ENCODE measurements around the gene CFB.

The CFB gene

DNA sequence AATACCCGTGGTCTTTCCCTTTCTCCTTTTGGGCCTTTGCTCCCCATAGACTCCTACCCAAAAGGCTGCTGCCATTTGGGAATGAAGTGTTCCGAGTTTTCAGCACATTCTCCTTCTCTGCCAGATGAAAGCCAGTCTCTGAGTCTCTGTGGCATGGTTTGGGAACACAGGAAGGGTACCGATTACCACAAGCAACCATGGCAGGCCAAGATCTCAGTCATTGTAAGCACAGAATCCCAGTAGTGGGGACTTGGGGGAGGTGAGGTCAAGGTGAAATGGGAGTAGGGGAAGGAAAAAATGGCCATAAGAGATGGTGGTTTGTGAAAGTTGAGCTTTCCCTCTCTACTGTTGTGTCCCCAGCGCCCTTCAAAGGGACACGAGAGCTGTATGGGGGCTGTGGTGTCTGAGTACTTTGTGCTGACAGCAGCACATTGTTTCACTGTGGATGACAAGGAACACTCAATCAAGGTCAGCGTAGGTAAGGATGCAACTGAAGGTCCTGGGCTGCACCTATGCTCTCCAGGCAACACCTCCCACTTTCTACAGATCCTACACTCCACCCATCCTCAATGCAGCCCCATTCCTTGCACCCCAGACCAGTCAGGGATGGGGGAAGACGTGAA lies 4.1 kb downstream of the CFB start:
- no peak for DNase-seq

DNA sequence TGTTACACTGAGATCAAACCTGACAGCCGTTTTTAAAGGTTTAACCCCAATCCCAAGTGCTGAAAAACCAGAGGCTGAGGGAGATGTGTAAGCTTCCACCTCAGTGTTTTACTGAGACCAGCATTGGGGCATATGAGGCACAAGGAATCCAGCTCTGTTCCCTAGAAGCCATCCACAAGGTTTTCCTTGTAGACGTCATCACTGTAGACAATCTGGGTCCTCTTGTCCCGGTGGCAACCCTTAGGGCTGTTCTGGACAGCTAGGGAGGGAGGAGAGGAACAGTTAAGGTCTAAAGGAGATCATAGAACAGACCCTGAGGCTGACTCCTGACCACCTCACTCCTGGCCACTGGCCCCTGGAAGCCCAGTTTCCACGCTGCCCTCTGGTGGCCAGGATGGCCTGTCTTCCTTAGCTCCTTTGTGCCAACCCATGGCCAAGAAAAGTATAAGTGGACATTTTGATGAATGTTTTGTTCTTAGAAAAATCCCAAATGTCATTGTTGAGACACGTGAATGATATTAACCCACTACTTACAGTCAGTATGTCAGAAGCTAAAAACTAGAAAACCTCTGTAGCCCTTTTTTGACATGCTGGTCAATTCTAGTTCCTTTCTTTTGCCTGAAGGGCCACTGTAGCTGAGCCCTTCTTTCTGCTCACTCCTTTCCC lies 6.4 kb downstream of the CFB start:
- DNase-seq, result peak; percentile 53

DNA sequence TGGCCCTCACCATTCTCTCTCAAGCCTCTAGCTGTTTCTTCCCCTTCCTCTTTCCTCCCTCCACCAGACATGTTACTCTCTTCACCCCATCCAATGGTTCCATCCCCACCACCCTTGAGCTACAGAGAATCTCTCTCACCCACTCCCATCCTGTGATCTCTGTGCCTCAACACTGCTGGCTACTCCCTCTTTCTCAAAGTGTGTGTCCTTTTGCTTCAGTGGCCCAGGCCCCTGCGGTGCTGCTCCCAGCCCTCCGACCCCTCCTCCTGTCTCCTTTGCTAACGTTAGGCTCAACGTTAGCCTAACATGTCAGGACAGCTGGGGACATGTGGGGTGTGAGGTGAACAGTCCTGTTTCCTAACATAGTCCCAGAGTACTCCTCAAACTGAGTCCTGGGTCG lies 7.0 kb downstream of the CFB start:
- DNase-seq, result no peak

DNA sequence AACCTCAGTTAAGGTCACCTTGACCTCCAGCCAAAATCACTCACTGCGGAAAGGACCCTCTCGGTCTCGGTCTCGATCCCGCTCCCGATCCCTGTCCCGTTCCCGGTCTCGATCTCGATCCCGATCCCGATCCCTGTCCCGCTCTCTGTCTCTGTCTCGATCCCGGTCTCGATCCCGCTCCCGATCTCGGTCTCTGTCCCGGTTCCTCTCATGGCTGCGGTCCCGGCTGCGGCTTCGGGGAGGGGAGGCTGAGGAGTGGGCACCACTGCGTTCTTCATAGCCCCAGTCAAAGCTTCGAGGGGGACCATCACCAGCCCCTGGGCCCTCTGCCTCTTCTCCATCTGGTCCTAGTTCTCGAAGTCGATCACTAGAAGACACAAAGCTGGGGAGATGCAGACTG lies 8.6 kb downstream of the CFB start:
- no peak for DNase-seq

DNA sequence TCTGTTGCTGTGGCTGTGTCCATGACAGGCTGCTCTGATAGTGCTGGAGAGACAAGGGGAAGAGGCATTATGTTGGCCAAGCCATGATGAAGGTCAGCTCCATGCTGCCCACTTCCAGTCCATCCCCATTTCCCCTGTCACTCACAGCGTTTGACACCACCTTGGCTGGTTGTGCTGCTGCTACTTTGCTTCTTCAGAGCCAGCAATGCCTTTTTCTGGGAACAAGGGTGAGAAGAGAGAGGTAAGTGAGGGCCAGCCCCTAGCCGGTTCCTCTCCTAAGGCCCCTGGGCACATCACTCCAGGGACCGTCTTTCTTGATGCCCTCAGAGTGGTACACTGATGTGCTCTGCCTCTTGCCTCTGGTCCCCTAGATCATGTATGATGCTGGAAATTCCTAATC lies 10.9 kb downstream of the CFB start:
- DNase-seq, result no peak

DNA sequence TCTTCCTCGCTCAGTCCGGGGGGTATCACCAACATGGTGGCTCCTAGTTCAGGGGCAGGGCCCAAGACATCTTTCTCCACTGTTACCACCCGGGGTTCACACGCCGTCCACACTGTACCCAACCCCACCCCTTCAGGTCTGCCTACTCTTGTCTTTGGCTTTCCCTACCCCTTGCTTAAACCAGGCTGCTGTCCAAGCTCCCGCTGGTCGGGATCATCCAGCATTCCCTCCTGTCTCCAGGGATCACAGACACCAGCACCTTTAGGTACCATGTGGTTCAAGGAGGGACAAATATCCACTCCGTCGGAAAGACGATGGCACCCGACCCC lies 12.5 kb downstream of the CFB start:
- no peak for DNase-seq

DNA sequence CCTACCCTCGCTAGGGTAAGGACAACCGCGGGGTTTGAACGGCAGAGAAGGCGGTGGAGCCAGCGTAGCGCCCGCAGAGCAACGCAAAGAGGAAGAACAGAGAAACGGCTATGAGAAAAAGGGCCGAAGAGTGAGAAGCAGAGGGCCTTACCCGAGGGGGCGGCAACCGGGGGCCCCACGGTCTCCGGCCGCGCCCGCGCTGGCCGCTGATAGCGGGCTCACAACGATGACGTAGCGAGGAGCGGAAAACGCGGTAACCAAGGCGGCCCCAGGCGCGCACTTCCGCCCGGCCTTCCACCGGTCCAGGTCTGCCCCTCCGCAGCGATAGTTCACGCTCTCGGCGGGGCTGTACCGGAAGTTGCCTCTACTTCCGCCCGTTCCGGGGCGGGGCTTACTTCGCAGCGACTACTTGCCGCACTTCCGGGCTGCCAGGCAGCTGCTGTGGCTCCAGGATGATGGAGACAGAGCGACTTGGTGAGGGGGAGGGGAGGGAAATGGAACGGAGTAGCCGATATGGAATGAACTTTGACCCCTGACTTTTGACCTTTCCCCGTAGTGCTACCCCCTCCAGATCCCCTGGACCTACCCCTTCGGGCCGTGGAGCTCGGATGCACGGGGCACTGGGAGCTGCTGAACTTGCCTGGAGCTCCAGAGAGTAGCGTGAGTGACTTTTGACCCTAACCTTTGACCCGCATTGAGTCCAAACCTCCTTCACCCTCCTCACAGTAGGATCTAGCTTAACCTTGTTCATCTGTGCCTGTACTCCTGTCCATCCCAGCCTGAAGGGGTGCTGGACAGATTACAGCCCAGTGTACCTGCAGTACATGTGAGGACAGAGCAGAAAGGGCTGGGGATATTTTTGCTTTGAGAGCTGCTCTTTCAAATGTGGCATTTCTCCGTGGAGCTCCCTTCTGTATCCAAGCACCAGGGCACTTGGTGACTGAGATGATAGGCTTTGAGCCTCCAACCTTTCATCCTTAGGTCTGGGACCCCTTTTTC lies 13.1 kb downstream of the CFB start, which contains the start of the genes NELFE and SKIC2:
TSS of gene NELFE (minus strand) at position 231 of the 999 bp plus-strand sequence. CDS start 525 bp downstream, outside the sequence.
TSS of gene SKIC2 (plus strand) at position 435 of the 999 bp plus-strand sequence. CDS start at position 453, 18 bp downstream.
- peak; percentile 99 for DNase-seq

DNA sequence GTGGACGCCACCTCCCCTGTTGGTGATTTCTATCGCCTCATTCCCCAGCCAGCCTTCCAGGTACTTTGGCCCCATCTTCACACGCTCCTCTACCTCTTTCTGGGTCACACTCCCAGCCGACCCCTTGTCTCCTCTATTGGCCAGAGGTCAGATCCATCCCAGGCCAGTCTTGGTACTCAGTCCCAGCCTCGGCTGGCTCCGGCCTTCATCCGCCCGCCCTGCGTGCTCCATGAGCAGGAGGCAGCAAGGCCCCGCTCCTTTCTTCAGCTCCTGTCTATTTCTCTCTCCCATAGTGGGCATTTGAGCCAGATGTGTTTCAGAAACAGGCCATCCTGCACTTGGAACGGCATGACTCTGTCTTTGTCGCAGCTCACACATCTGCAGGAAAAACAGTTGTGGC lies 15.7 kb downstream of the CFB start:
- DNase-seq, result no peak

DNA sequence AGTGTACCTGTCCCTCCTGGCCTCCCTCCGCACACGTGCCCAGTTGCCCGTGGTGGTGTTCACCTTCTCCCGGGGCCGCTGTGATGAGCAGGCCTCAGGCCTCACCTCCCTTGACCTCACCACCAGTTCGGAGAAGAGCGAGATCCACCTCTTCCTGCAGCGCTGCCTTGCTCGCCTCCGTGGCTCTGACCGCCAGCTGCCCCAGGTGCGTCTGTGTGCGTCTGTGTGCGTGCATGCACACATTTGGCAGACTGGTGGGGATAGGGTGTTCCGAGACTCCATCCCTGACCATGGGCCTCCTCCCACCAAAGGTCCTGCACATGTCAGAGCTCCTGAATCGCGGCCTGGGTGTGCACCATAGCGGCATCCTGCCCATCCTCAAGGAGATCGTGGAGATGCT lies 18.0 kb downstream of the CFB start:
- no peak for DNase-seq

DNA sequence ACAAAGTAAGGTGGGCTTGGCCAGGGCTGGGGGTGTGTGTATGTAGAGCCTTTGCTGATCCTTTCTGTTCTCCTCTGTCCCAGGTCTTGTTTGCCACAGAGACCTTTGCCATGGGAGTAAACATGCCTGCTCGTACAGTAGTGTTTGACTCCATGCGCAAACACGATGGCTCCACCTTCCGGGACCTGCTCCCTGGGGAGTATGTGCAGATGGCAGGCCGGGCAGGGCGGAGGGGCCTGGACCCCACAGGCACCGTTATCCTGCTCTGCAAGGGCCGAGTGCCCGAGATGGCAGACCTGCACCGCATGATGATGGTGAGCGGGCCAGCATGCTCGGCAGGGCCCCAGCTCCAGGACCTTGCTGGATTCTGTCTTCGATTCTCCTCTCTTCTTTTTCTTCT lies 19.8 kb downstream of the CFB start:
- no peak for DNase-seq

DNA sequence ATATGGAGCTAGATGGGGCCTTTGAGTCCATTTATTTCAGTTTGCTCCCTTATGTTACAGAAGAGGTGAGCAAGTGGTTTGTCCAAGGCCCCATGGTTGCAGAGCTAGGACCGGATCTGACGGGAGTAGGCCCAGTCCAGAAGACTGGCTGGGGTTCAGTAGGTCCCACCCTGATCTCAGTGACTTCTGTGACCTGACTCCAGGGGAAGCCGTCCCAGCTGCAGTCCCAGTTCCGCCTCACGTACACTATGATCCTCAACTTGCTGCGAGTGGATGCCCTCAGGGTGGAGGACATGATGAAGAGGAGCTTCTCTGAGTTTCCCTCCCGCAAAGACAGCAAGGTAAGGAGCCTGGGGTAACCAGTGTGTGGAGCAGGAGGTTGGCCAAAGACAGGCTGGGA lies 20.6 kb downstream of the CFB start:
- no peak for DNase-seq

DNA sequence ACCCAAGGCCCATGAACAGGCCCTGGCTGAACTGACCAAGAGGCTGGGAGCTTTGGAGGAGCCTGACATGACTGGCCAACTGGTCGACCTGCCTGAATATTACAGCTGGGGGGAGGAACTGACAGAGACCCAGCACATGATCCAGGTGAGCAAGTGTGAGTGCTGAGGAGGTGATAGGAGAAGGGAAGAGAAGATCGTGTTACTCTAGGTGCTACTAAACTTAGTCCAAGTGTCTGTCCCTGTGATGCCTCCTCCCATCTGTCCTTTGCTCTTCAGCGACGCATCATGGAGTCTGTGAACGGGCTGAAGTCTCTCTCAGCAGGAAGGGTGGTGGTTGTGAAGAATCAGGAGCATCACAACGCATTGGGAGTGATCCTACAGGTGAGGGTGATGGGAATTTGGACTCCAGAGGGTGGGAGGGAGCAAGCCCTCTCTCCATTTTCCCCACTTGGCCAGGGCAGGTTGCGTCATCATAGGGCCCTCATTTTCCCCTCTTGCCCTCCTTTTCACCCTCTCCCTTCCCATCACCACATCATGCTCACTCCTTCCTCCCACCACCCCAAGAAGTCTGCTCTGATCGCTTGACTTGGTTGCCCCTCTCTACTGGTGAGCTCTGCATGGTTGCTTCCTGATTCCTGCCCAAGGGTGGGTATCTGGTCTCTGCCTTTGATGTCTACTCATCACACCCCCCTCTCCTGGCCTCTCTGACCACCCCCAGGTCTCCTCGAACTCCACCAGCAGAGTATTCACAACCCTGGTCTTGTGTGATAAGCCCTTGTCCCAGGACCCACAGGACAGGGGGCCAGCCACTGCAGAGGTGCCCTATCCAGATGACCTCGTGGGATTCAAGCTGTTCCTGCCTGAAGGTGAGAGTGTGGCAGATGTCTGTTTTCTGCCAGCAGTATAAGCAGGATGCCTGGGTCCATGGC lies 21.4 kb downstream of the CFB start:
- DNase-seq, result no peak

DNA sequence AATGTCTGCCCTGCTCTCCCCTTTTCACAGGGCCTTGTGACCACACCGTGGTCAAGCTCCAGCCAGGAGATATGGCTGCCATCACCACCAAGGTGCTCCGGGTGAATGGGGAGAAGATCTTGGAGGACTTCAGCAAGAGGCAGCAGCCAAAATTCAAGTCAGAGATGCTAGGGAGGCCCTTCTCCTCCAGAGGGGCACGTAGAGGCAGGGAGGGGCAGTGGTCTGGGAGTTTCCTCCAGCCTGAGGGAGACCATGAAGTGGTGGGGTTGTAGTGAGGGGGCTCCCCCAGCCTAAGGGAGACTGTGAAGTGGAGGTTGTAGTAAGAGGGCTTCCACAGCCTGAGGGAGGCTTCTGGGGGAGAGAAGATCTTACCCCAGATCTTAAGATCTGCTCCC lies 22.0 kb downstream of the CFB start:
- DNase-seq, result no peak

DNA sequence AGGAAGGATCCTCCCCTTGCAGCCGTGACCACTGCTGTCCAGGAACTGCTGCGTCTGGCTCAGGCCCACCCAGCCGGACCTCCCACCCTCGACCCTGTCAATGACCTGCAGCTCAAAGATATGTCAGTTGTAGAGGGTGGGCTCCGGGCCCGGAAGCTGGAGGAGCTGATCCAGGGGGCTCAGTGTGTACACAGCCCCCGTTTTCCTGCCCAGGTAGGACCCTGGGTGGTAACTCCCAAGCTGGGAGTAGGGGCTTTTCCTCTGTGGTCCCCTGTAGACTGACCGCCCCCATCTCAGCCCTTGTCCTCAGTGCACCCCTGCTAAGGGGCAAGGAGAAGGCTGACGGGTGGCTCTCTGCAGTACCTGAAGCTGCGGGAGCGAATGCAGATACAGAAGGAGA lies 22.4 kb downstream of the CFB start:
- no peak for DNase-seq

DNA sequence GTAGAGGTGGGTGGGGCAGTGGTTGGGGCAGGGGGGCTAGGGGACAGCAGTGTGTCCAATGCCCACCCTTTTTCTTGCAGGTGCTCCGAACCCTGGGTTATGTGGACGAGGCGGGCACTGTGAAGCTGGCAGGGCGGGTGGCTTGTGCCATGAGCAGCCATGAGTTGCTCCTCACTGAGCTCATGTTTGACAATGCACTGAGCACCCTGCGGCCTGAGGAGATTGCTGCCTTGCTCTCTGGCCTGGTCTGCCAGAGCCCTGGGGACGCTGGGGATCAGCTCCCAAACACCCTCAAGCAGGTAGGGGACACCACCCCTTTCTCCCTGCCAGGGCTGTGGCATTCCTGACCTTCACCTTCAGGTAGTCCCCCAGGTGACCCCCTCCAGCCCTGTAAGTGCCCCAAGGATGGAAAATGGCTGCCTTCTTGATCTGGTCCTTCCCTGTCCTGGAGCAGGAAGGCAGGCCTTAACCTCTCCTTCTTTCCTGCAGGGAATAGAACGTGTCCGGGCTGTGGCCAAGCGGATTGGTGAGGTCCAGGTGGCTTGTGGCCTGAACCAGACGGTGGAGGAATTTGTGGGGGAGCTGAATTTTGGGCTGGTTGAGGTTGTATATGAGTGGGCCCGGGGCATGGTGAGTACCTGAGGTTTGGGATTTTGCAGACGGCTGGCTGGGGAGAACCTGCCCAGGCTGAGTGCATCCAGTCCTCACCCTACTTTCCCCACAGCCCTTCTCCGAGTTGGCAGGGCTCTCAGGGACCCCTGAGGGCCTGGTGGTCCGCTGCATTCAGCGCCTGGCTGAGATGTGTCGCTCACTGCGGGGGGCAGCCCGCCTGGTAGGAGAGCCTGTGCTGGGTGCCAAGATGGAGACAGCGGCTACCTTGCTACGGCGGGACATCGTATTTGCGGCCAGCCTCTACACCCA lies 23.2 kb downstream of the CFB start:
- DNase-seq, result no peak

DNA sequence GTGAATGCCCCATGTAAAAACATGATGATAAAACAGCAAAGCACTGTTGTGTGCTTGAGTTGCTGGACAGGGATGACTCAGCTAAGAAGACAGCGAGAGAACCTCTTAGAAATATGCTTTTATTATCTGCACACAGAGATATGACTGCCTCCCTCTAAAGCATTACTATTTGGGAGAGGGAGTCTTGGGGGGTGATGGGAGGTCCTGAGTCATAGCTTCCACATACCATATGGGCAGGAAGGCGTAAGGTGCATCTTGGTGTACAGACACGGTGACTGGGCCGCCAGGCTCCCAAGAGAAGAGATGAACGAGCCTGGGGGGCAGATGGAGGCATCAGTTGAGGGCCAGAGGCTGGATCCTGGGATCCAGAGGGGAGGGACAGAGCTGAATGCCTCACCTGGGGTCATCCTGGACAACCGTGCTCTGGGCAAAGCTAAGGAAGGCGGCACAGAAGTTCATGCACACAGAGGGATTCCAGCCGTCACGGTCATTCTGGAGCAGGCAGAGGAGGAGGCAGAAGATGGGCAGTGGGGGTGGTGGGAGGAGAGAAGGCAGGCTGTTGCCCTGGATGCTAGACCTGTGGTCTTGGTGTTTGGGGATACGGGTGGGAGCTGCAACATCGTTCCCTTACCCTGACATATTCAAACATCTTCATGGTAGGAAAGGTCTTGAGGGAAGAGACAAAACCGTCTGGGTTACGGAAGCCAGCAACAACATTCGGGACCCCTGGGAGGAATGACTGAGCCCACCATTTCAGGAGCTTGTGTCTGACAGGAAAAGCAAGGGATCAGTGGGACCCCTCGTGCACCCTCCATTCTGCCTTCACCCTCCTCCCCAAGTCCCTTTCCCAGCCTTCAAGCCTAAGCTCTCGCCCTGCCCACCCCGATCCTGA lies 24.1 kb downstream of the CFB start:
- no peak for DNase-seq

DNA sequence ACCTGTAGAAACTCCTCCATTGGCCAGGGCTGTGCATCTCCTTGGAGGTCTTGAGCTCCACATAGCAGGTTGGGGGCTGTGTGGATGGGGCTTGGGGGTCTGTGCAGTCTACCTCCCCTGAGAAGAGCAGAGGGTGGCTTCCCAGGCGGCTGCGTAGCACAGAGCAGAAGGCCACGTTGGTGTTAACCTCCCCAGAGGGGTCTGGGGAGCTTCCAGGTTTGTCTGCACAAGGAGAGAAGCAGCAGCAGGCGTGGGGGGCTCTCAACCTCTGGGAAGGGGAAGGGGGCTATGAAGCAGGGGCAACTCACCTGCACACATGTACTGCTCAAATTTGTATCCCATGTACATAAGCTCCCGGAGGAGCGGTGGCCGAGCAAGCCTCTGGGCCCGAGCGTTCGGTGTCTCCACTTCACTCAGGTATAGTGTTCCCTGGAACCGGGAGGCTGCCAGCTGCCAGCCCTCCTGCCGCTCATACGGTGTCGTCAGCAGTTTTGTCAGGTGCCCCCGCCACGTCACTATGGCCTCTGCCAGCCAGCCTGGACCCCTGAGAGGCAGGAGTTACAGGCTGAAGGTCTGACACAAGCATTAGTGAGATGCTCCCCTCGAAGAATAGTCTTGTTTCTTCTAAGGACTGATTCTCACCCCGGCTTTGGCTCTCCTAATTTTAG lies 24.8 kb downstream of the CFB start:
- DNase-seq, result no peak

DNA sequence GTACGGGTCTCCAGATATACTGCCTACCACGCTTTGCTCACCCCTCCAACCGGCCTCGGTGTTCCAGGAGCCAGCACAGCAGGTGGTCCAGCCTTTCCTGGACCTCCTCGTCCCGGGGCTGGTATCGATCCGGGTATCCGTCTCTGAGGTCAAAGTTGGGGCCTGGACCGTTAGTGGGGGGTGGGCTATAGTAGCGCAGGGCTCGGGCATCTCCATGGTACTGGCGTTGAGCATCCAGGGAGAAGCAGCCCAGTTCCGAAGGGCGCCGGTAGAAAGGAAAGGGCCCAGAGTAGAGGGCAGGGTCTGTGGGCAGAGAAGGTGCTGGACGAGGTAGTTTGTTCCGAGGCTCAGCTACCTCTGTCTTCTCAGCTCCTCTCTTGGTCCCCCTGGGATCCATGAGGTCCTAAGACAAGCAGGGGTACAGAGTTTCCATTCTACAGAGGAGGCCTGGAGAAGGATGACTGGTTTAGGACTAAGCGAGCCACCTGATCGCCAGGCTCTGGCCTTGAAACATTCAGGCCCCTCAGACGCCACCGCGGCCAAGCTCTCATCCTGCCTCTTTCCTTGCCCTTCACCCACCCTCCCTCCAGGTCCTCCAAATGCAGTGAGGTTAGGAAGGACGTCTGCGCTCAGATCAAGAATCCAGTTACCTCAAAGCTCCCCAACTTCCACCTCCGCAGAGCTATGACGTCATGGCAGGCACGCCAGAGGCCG lies 25.5 kb downstream of the CFB start:
- DNase-seq, result no peak

Measured in fibroblast of skin of abdomen (primary cell).